MM.1S (cell line): ENCODE data around the gene CARD11.

Source experiments
- DNase-seq: peaks from one replicate; pipeline ENCODE4 v3.0.0-alpha.2; 2015
- H2AFZ ChIP-seq: fragments of 300-600 bp; sonication (generic); 2 replicates; pipeline ENCODE4 v1.6.0; 2016; ENCODE audit warnings: antibody characterized with exemption, low read length
- H3F3A ChIP-seq: fragments of 300-600 bp; sonication (generic); 2 replicates; pipeline ENCODE4 v1.6.1; 2016; ENCODE audit warnings: mild to moderate bottlenecking, antibody characterized with exemption, low read length, moderate library complexity, mixed read lengths; ENCODE audit not compliant: insufficient read depth
- H3K27ac ChIP-seq: fragments of 300-600 bp; sonication (generic); 2 replicates; pipeline ENCODE4 v1.5.1; 2016; ENCODE audit warnings: mild to moderate bottlenecking, low read length
- H3K27me3 ChIP-seq: fragments of 300-600 bp; sonication (generic); replicated peaks from 2 replicates; pipeline ENCODE4 v1.6.0; 2016; ENCODE audit warnings: low read length; ENCODE audit not compliant: insufficient read depth
- H3K36me3 ChIP-seq: fragments of 300-600 bp; sonication (generic); replicated peaks from 2 replicates; pipeline ENCODE4 v1.6.1; 2016; ENCODE audit warnings: mild to moderate bottlenecking, low read length, mixed read lengths; ENCODE audit not compliant: insufficient read depth
- H3K4me1 ChIP-seq: fragments of 300-600 bp; sonication (generic); 2 replicates; pipeline ENCODE4 v1.6.1; 2016; ENCODE audit warnings: low read length, mixed read lengths
- H3K4me2 ChIP-seq: fragments of 300-600 bp; sonication (generic); 2 replicates; pipeline ENCODE4 v1.6.0; 2016; ENCODE audit warnings: low read depth, low read length
- H3K4me3 ChIP-seq: fragments of 300-600 bp; sonication (generic); 2 replicates; pipeline ENCODE4 v1.5.1; 2016; ENCODE audit warnings: low read length, mixed read lengths
- H3K79me2 ChIP-seq: fragments of 300-600 bp; sonication (generic); 2 replicates; pipeline ENCODE4 v1.6.1; 2016; ENCODE audit warnings: mixed run types, low read length, mixed read lengths
- H3K9ac ChIP-seq: fragments of 300-600 bp; sonication (generic); 2 replicates; pipeline ENCODE4 v1.6.1; 2016; ENCODE audit warnings: low read length, mixed read lengths
- H3K9me2 ChIP-seq: fragments of 300-600 bp; sonication (generic); replicated peaks from 2 replicates; pipeline ENCODE4 v1.6.1; 2016; ENCODE audit warnings: mild to moderate bottlenecking, low read length, mixed read lengths; ENCODE audit not compliant: insufficient read depth
- H3K9me3 ChIP-seq: fragments of 300-600 bp; sonication (generic); replicated peaks from 2 replicates; pipeline ENCODE4 v1.6.1; 2016; ENCODE audit warnings: mild to moderate bottlenecking, low read length, mixed read lengths; ENCODE audit not compliant: insufficient read depth
- H4K20me1 ChIP-seq: fragments of 300-600 bp; sonication (generic); 2 replicates; pipeline ENCODE4 v1.6.1; 2016; ENCODE audit warnings: mild to moderate bottlenecking, low read length, moderate library complexity, mixed read lengths; ENCODE audit not compliant: insufficient read depth
- EZH2 ChIP-seq: fragments of 300-600 bp; sonication (generic); optimal IDR thresholded peaks from 2 replicates; pipeline ENCODE3; 2017; ENCODE audit warnings: low read depth, mild to moderate bottlenecking, antibody characterized with exemption, low read length, mixed read lengths
- EZH2phosphoT487 ChIP-seq: fragments of 300-600 bp; sonication (generic); IDR thresholded peaks from 2 replicates; pipeline ENCODE4 v1.6.1; 2018; ENCODE audit warnings: antibody characterized with exemption, low read length
- TF ChIP-seq, protein P1 (sequence below): fragments of 300-600 bp; sonication (generic); IDR thresholded peaks from 2 replicates; pipeline ENCODE4 v1.5.1; 2016; ENCODE audit warnings: antibody characterized with exemption, low read length, mixed read lengths

CARD11 gene

DNA sequence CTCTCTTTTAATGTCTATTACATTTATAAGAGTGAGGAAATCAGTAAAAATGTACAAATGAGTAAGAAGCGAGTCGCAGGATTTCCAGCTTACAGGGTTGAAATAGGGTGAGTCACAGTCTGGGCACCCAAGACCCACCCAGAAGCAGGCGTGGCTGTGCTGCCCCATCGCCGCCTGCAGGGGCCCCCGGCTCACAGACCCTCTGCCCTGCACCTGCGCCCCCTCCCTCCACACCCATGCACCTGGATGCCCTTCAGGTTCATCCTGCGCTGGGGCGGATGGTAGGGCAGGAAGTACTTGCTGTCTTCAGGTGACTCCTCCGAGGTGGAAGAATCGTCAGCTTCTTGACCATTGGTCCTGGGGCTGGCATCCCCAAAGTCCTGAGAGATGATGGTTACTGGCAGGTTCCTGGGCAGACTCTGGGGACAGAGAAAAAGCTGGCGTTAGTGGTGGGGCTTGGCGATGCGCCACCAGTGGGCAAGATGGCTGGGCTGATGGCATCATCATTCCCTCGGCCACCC is 109.4 kb downstream of the CARD11 start:
- no peak overlapping the region for H3K4me2 ChIP-seq
- H3K9ac ChIP-seq: no peak overlapping the region
- H3K79me2 ChIP-seq: no peaks in the 10 kb centered on the region
- no peaks in the 10 kb centered on the region for H3K27me3 ChIP-seq
- no peak overlapping the region for H3K4me3 ChIP-seq
- DNase-seq: no peak
- no peaks in the 10 kb centered on the region for H3F3A ChIP-seq
- no peak overlapping the region for H3K27ac ChIP-seq
- no peaks in the 10 kb centered on the region for H3K9me2 ChIP-seq
- H3K36me3 ChIP-seq: no peaks in the 10 kb centered on the region
- no peaks in the 10 kb centered on the region for H3K9me3 ChIP-seq
- TF ChIP-seq EZH2 (no peak), EZH2phosphoT487 (no peak)
- TF ChIP-seq, protein P1, sequence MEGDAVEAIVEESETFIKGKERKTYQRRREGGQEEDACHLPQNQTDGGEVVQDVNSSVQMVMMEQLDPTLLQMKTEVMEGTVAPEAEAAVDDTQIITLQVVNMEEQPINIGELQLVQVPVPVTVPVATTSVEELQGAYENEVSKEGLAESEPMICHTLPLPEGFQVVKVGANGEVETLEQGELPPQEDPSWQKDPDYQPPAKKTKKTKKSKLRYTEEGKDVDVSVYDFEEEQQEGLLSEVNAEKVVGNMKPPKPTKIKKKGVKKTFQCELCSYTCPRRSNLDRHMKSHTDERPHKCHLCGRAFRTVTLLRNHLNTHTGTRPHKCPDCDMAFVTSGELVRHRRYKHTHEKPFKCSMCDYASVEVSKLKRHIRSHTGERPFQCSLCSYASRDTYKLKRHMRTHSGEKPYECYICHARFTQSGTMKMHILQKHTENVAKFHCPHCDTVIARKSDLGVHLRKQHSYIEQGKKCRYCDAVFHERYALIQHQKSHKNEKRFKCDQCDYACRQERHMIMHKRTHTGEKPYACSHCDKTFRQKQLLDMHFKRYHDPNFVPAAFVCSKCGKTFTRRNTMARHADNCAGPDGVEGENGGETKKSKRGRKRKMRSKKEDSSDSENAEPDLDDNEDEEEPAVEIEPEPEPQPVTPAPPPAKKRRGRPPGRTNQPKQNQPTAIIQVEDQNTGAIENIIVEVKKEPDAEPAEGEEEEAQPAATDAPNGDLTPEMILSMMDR: no peak
- no peaks in the 10 kb centered on the region for H3K4me1 ChIP-seq
- H4K20me1 ChIP-seq: no peaks in the 10 kb centered on the region
- no peak overlapping the region for H2AFZ ChIP-seq

GRCh38 chr7:2932402-2933251 is 111.0 kb downstream of the CARD11 start:
- Histone ChIP-seq H3K36me3 (no peaks in the 10 kb centered on the region), H3K27ac (no peak overlapping the region), H2AFZ (no peak overlapping the region), H3K9me3 (no peaks in the 10 kb centered on the region), H3K4me1 (no peaks in the 10 kb centered on the region), H3F3A (no peaks in the 10 kb centered on the region), H3K4me3 (no peak overlapping the region), H3K9me2 (no peaks in the 10 kb centered on the region), H3K79me2 (no peaks in the 10 kb centered on the region), H3K9ac (no peak overlapping the region), H4K20me1 (no peaks in the 10 kb centered on the region), H3K4me2 (no peak overlapping the region), H3K27me3 (no peaks in the 10 kb centered on the region)
- DNase-seq: no peak
- no peak for TF ChIP-seq EZH2phosphoT487
- TF ChIP-seq, protein P1: no peak
- no peak for TF ChIP-seq EZH2

- no peak for TF ChIP-seq EZH2phosphoT487
- TF ChIP-seq, protein P1: no peak
- no peak for TF ChIP-seq EZH2
Observed at GRCh38 chr7:2931034-2931415, 112.6 kb downstream of the CARD11 start.

More at GRCh38 chr7:2931034-2931415, 112.6 kb downstream of the CARD11 start:
- H3K9ac ChIP-seq: no peak overlapping the region
- H3K9me3 ChIP-seq: no peaks in the 10 kb centered on the region
- no peak overlapping the region for H3K27ac ChIP-seq
- H3K79me2 ChIP-seq: no peaks in the 10 kb centered on the region
- H2AFZ ChIP-seq: no peak overlapping the region
- H3K4me3 ChIP-seq: no peak overlapping the region
- H3K36me3 ChIP-seq: no peaks in the 10 kb centered on the region
- H3K4me2 ChIP-seq: no peak overlapping the region
- DNase-seq: no peak
- H4K20me1 ChIP-seq: no peaks in the 10 kb centered on the region
- no peaks in the 10 kb centered on the region for H3K9me2 ChIP-seq
- H3F3A ChIP-seq: no peaks in the 10 kb centered on the region
- no peaks in the 10 kb centered on the region for H3K4me1 ChIP-seq
- H3K27me3 ChIP-seq: no peaks in the 10 kb centered on the region
